ENCODE measurements around the gene FKBP5.
"Not testable (repeated sequence)": the region's sequence is repeated elsewhere in the genome, so short reads cannot be mapped to it uniquely, and the experiment has no call there.

GRCh38 chr6:35698430-35698829 is 9.7 kb upstream of the FKBP5 start:
- TF ChIP-seq POLR2A, CTCF (IDR thresholded peaks at IDR 0.05): not testable (repeated sequence)

Data from esophagus squamous epithelium (tissue), 4 donors.